ENCODE results near the gene ASIC4.

ASIC4 gene

DNA sequence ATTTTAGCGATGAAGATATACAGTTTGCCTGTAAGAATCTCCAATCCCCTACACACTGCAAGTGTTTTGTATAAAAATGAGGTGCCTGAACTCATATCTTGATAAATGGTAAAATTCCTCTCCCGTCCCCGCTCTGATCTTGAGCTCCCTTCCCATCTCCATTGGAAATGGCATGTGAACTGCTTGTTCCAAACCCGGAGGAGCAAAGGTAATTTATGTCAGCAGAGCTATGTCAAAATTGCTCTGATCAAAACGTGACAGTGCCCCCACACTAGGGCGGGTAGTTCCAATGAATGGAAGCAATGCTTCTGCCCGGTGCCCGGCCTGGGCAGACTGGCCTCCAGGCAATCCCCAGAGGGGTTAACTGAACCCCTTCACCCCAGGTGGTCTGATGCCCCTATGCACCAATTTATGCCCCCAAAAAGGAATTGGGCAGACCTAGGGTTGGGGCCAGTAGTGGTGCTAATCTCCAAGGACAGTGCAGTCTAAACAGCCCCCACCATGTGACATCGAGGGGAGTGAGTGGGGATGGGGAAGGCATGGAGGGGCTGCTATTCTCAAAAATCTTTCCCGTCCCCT lies 19.2 kb upstream of the ASIC4 start:
- Histone ChIP-seq H3K36me3 (ENCODE audit: insufficient read depth, low read depth, low read length) (no peaks in the 10 kb centered on the region), H3K9ac (ENCODE audit: low read depth, low read length) (no peak overlapping the region), H3K27me3 (ENCODE audit: insufficient read depth, low read length) (peaks cover 59% of the 10 kb centered on the region), H3K4me3 (ENCODE audit: low read length) (no peak overlapping the region), H3K9me3 (ENCODE audit: insufficient read depth, low read depth, low read length) (no peaks in the 10 kb centered on the region), H3K27ac (ENCODE audit: low read length) (no peak overlapping the region), H3K4me1 (ENCODE audit: insufficient read depth, low read length) (peaks cover 15% of the 10 kb centered on the region; the same call in 1 of the 2 replicates)

DNA sequence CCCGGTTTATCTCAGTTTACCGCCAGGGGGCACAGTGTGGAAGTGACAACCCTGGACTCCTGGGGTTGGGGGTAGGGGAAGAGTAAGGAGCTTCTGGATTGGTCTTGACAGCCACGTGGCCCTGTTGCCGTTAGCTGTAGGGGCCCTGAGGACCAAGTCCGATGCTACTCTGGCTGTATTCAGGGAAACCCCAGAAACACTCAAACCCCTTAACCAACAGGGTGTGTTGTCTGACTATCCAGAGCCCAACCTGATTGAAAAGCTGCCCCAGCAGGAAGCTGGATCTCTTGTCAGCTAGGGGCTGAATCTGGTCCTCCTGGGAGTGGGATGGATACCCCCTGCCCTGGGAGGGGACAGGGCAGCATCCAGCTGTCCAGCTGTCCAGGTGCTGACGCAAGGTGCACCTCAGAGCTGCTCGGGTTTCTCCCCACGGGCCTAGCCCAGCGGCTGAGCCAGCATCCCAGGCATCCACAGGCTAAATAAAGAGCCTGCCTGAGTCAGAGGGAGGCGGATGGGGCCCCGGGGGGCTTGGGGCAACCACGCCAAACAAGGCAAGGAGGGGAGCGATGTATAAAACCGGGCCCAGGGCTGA lies 18.7 kb upstream of the ASIC4 start:
- H3K27me3 ChIP-seq (ENCODE audit: insufficient read depth, low read length), result peaks cover 59% of the 10 kb centered on the region
- H3K9me3 ChIP-seq (ENCODE audit: insufficient read depth, low read depth, low read length), result no peaks in the 10 kb centered on the region
- H3K36me3 ChIP-seq (ENCODE audit: insufficient read depth, low read depth, low read length), result no peaks in the 10 kb centered on the region
- no peak overlapping the region for H3K9ac ChIP-seq (ENCODE audit: low read depth, low read length)
- H3K27ac ChIP-seq (ENCODE audit: low read length), result no peak overlapping the region
- no peak overlapping the region for H3K4me3 ChIP-seq (ENCODE audit: low read length)
- H3K4me1 ChIP-seq (ENCODE audit: insufficient read depth, low read length), result peaks cover 20% of the 10 kb centered on the region; the same call in 1 of the 2 replicates

DNA sequence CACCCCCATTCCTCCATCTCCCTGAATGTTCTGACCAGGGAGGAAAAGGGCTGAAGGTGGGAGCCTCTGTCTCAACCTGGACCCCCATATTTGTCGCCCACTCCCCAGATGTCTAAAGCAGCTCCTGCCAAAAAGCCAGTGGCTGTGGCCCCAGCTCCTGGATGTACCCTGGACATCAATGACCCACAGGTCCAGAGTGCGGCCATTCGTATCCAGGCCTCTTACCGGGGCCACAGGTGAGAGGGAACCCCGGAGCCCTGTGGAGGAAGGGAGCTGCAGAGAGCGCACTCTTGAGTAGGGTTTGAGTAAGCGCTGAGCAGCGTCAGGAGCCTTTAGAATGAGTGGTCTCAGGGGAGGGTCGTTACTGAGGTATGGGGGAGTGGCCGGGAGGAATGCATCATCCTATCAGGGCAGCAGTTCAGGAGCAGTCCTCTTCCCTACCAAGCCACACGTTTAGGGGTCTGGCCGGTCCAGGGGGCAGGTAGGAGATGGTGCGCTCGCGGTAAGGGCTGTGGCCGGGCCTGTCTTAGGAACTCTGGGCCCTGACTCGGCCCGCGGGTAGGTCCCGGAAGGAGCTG lies 17.9 kb upstream of the ASIC4 start:
- Histone ChIP-seq H3K27me3 (ENCODE audit: insufficient read depth, low read length) (peaks cover 57% of the 10 kb centered on the region), H3K4me1 (ENCODE audit: insufficient read depth, low read length) (peaks cover 20% of the 10 kb centered on the region; the same call in 1 of the 2 replicates), H3K4me3 (ENCODE audit: low read length) (no peak overlapping the region)

DNA sequence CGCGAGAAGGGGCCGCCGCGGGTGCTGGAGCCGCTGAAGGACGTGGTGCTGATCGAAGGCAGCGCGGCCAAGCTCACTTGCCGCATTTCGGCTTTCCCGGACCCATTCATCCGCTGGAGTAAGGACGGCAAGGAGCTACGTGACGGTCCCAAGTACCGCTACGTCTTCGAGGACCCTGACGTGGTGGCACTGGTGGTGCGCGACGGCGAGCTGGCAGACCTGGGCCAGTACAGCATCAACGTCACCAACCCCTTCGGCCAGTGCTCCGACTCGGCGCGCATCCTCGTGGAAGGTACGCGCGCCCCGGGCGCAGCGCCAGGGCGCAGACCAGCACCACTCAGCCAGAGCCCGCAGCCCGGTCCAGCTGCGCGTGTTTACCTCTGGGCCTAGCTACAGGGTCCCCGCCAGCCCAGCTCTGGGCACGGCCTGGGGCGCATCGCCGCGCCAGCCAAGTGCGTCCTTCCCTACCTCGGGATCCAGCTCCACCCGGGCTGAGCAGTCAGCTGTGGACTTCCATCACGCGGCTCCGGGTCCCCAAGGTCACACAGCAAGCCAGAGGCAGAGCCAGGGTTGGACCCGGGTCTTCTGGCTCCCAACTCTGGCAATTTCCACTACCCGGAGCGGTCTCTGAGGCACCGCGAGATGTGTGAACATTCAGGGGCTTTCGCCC lies 17.3 kb upstream of the ASIC4 start:
- Histone ChIP-seq H3K4me3 (ENCODE audit: low read length) (peak overlapping the region; percentile 77; the same call in 1 of the 2 replicates), H3K36me3 (ENCODE audit: insufficient read depth, low read depth, low read length) (no peaks in the 10 kb centered on the region), H3K9me3 (ENCODE audit: insufficient read depth, low read depth, low read length) (no peaks in the 10 kb centered on the region), H3K4me1 (ENCODE audit: insufficient read depth, low read length) (peaks cover 20% of the 10 kb centered on the region; the same call in 1 of the 2 replicates), H3K27me3 (ENCODE audit: insufficient read depth, low read length) (peaks cover 55% of the 10 kb centered on the region), H3K9ac (ENCODE audit: low read depth, low read length) (no peak overlapping the region), H3K27ac (ENCODE audit: low read length) (no peak overlapping the region)

More for the DNA sequence above, 17.9 kb upstream of the ASIC4 start:
- no peak overlapping the region for H3K27ac ChIP-seq (ENCODE audit: low read length)
- H3K9ac ChIP-seq (ENCODE audit: low read depth, low read length), result no peak overlapping the region
- no peaks in the 10 kb centered on the region for H3K9me3 ChIP-seq (ENCODE audit: insufficient read depth, low read depth, low read length)
- no peaks in the 10 kb centered on the region for H3K36me3 ChIP-seq (ENCODE audit: insufficient read depth, low read depth, low read length)

DNA sequence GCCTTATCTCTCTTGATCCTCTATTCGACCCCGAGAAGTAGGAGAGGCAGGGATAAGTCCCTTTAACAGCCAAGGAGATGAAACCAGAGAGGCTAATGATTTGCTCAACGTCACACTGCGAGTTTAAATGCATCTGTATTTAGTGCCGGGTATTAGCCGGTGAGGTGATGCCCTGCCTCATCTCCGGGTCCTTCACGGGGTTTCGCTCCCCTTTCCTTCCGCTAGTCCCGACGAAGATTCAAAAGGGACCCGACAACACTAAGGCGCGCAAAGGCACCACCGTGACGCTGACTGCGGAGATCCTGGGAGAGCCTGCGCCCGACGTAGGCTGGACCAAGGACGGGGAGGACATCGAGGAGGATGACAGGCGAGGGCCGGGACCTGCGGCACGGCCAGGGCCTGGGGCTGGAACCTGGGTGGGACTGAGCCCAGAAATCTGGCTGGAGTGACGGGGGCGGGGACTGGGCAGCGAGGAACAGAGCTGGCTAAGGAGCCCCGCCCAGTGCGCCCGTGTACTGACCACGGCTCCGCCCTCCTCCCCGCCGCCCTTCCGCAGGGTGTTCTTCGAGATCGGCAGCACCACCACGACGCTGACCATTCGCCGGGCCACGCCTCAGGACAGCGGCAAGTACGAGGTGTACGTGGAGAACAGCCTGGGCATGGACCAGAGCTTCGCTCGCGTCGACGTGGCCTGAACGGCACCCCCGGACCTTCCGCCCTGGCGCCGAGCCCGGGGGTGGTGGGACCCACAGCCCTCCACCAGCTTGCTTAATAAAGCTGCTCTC lies 16.6 kb upstream of the ASIC4 start:
- Histone ChIP-seq H3K9ac (ENCODE audit: low read depth, low read length) (0 out of 2 replicates have a peak overlapping the region, but pooled peaks have one; percentile 19), H3K36me3 (ENCODE audit: insufficient read depth, low read depth, low read length) (no peaks in the 10 kb centered on the region), H3K9me3 (ENCODE audit: insufficient read depth, low read depth, low read length) (no peaks in the 10 kb centered on the region), H3K27ac (ENCODE audit: low read length) (no peak overlapping the region), H3K4me3 (ENCODE audit: low read length) (peak overlapping the region; percentile 77), H3K4me1 (ENCODE audit: insufficient read depth, low read length) (peaks cover 20% of the 10 kb centered on the region; the same call in 1 of the 2 replicates), H3K27me3 (ENCODE audit: insufficient read depth, low read length) (peaks cover 54% of the 10 kb centered on the region)

DNA sequence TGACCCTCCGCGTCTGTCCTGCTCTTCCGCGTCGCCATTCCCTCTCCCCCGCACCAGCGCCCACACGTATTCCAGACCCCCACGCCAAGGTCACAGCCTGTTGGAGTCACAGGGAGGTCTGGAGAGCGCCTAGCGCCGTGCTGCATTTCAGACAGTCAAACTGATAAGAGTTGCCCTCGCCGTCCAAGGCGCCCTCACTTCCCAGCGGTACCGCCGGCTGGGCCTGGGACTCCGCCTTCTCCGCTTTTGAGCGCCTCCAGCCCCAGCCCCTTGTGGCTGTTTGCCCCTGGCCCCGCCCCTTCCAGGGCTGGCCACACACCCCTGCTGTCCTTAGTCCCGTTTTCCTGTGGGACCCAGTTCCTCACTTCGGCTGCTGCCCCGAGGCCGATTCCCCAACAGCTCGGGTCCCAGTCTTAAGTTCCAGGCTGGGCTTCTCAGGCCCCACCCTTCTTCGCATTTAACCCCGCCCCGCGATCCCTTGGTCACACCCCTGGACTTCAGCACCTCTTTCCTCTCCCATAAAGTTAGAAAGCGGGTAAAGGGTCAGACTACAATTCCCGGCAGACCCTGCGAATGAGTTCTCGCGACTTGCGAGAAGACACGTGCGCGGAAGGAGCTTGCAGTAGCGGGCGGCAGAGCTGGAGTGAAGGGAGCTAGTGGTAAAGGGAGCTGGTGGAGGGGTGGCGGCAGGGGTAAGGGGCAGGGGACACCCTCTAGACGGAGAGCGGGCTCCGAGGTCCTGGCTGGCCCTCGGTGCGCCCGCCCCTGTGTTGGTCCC lies 15.8 kb upstream of the ASIC4 start, which contains the start of gene GMPPA:
Gene GMPPA (plus strand): TSS at position 612 of the 778 bp plus-strand sequence. CDS start 1,085 bp downstream, outside the sequence.
- peak within 1 kb of the TSS; percentile 28 for H3K27ac ChIP-seq (ENCODE audit: low read length)
- H3K27me3 ChIP-seq (ENCODE audit: insufficient read depth, low read length), result peaks cover 46% of the 10 kb centered on the region
- no peaks in the 10 kb centered on the region for H3K9me3 ChIP-seq (ENCODE audit: insufficient read depth, low read depth, low read length)

DNA sequence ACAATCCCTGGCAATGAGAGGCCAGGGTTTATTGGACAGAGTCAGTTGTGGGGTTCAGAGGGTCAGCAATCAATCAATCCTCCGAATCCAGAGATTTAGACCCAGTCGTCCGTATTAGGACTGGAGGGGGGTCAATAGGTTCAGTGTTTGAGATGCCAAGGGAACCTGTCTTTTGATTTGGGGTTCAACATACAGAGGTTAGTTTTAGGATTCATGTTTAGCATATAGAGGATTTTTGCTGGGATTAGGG lies 15.3 kb upstream of the ASIC4 start:
- H3K9ac ChIP-seq (ENCODE audit: low read depth, low read length), result peak overlapping the region; percentile 83
- H3K9me3 ChIP-seq (ENCODE audit: insufficient read depth, low read depth, low read length), result no peaks in the 10 kb centered on the region
- H3K4me3 ChIP-seq (ENCODE audit: low read length), result peak overlapping the region; percentile 77
- peaks cover 42% of the 10 kb centered on the region for H3K27me3 ChIP-seq (ENCODE audit: insufficient read depth, low read length)
- H3K4me1 ChIP-seq (ENCODE audit: insufficient read depth, low read length), result peaks cover 18% of the 10 kb centered on the region; the same call in 1 of the 2 replicates
- H3K36me3 ChIP-seq (ENCODE audit: insufficient read depth, low read depth, low read length), result peaks cover 3% of the 10 kb centered on the region; the same call in 1 of the 2 replicates
- peak overlapping the region; percentile 28 for H3K27ac ChIP-seq (ENCODE audit: low read length)

More for the DNA sequence above, 15.8 kb upstream of the ASIC4 start, which contains the start of gene GMPPA:
- Histone ChIP-seq H3K36me3 (ENCODE audit: insufficient read depth, low read depth, low read length) (no peaks in the 10 kb centered on the region), H3K9ac (ENCODE audit: low read depth, low read length) (peak within 1 kb of the TSS; percentile 83), H3K4me3 (ENCODE audit: low read length) (peak within 1 kb of the TSS; percentile 77), H3K4me1 (ENCODE audit: insufficient read depth, low read length) (peaks cover 18% of the 10 kb centered on the region; the same call in 1 of the 2 replicates)

DNA sequence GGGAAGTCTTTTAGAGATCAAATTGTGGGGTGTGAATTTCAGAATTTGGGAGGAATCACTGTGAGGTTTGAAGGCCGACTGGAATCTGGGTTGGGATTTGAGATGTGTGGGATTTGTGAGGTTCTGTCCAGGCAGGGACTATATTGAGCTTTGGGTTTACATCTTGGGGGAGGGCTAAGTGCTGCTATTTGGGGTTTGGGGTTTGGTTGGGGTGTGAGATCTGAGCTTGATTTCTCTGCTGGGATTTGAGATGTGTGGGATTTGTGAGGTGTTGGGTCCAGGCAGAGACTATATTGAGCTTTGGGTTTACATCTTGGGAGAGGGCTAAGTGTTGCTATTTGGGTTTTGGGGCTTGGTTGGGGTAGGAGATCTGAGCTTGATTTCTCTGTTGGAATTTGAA lies 14.7 kb upstream of the ASIC4 start:
- Histone ChIP-seq H3K27ac (ENCODE audit: low read length) (no peak overlapping the region), H3K9me3 (ENCODE audit: insufficient read depth, low read depth, low read length) (no peaks in the 10 kb centered on the region), H3K9ac (ENCODE audit: low read depth, low read length) (peak overlapping the region; percentile 83; the same call in 1 of the 2 replicates), H3K4me1 (ENCODE audit: insufficient read depth, low read length) (peaks cover 18% of the 10 kb centered on the region; the same call in 1 of the 2 replicates), H3K4me3 (ENCODE audit: low read length) (peak overlapping the region; percentile 77), H3K36me3 (ENCODE audit: insufficient read depth, low read depth, low read length) (peaks cover 9% of the 10 kb centered on the region; the same call in 1 of the 2 replicates), H3K27me3 (ENCODE audit: insufficient read depth, low read length) (peaks cover 36% of the 10 kb centered on the region)

DNA sequence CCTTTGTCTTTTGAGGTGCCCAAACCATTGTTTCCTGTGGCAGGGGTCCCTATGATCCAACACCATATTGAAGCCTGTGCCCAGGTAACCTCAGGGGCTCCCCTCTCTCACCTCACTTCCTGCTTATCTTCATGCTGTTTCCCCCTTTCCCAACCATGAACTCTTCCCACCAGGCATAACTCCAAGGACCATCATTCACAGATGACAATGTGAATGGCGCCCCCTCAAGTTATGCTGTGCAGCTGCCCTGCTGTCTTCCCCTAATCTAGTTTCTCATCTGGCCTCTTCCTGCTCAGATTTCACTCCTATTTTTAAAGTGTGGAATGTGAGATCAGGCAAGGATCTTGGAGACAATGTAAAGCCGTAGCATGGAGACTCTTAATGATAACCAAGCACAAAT lies 14.1 kb upstream of the ASIC4 start:
- Histone ChIP-seq H3K4me3 (ENCODE audit: low read length) (no peak overlapping the region), H3K27me3 (ENCODE audit: insufficient read depth, low read length) (peaks cover 30% of the 10 kb centered on the region), H3K4me1 (ENCODE audit: insufficient read depth, low read length) (peaks cover 18% of the 10 kb centered on the region; the same call in 1 of the 2 replicates), H3K27ac (ENCODE audit: low read length) (no peak overlapping the region), H3K36me3 (ENCODE audit: insufficient read depth, low read depth, low read length) (peaks cover 10% of the 10 kb centered on the region; the same call in 1 of the 2 replicates), H3K9me3 (ENCODE audit: insufficient read depth, low read depth, low read length) (no peaks in the 10 kb centered on the region), H3K9ac (ENCODE audit: low read depth, low read length) (no peak overlapping the region)

DNA sequence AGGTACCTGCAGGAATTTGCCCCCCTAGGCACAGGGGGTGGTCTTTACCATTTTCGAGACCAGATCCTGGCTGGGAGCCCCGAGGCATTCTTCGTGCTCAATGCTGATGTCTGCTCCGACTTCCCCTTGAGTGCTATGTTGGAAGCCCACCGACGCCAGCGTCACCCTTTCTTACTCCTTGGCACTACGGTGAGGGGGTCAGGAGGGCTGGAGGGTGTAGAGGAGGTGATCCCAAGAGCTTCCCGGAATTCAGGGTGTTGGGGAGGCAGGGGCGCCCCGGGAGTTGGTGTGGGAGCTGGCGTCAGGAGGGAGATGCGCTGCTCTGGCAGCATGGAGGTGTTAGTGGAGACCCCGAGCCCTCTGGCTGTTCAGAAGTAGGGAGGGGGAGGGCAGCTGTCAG lies 12.4 kb upstream of the ASIC4 start:
- no peak overlapping the region for H3K9ac ChIP-seq (ENCODE audit: low read depth, low read length)
- peaks cover 10% of the 10 kb centered on the region; the same call in 1 of the 2 replicates for H3K36me3 ChIP-seq (ENCODE audit: insufficient read depth, low read depth, low read length)
- no peak overlapping the region for H3K4me3 ChIP-seq (ENCODE audit: low read length)
- no peak overlapping the region for H3K27ac ChIP-seq (ENCODE audit: low read length)
- peaks cover 13% of the 10 kb centered on the region for H3K27me3 ChIP-seq (ENCODE audit: insufficient read depth, low read length)
- H3K4me1 ChIP-seq (ENCODE audit: insufficient read depth, low read length), result peaks cover 21% of the 10 kb centered on the region; the same call in 1 of the 2 replicates
- no peaks in the 10 kb centered on the region for H3K9me3 ChIP-seq (ENCODE audit: insufficient read depth, low read depth, low read length)
